Measurements from ENCODE around the gene FAM25A.

Gene FAM25A

DNA sequence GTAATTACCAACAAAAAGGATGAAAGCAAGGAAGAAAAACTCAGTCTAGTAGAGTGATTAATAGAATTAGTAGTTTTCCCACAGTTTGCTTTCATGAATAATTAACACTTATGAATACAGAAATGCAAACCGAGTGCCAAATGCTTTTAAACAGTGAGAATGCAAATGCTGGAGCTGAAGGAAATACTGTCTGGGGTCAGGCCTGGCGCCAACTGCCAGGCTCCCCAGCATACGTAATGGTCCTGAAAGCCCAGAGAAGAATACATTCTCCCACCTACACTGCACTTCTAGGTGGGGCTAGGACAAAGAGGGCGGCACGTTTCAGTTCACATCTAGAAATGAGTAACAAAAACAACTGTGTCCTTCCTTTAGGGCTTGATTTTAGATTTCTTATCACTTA is 44.6 kb downstream of the FAM25A start:
- no peak for DNase-seq (ENCODE audit: low read depth)

DNA sequence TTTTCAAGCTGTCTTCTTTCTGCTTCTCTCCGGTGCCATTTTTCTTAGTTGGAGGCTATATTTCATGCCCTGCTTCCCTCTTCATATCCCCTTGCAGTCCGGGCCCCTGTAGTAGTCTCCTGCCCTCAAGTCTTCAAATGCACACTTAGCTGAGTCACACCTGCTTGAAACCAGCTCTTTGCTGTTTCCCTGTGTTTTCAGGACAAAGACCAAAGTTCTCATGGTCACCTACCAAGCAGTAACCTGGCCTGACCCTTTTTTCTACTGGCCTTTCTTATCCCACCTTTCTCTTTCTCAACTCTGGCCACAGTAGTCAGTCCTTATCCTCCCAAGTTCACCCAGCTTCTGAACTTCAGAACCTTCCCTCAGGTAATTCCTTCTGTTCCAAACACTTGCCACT is 46.1 kb downstream of the FAM25A start:
- DNase-seq (ENCODE audit: low read depth), result no peak

DNA sequence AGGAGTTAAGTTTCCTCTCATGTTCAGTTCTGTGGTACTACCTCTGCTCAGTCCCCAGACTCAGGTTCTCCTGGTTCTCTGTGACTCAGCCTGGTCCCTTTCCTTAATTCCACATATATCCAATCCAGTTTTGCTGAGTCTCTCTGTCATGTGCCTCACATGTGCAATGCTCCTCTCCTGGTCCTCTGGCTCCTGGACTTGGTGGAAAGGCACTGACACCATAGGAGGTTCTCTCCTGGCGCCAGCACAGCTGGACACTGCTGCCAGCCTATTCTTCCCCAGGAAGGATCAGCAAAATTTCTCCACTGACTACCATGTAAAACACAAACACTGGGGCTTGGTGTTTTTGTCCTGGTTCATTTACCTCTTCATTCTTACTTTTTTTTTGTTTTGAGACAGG is 46.8 kb downstream of the FAM25A start:
- DNase-seq (ENCODE audit: low read depth), result no peak

DNA sequence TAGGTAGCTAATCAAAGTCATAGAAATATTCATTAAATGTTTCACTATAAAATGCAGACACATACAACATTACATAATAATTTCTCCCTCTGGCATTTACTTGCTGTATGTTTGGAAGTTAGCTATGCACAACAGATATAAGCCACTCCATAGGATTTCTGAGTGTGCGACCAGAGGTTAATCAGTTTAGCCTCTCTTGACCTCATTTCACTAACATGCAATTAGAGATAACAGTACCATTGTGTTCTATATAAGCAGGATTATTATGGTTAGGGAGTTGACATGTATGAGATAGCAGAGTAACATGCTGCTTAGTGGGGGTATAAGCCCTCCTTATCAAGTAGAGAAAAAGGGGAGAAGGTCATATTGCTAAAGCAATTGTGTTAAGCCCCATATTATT is 48.2 kb downstream of the FAM25A start:
- DNase-seq (ENCODE audit: low read depth), result no peak

DNA sequence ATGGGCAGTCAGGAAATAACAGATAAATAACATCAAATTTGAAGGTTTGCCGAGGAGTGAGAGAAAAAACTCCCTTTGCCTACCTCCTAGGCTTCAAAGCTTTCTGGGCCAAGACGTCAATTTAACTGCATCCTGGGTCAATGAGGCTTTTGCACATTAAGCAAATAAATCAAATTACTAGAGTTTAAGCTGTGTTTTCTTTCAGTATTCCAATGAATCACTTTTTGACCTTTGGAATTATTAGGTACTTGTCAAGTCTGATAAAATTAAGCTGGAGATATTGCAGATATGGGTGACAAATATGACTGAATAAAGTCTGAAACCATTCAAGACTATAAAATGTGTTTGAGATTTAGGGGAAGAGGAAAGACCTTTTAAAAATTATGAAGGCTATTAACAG is 52.4 kb downstream of the FAM25A start:
- no peak for DNase-seq (ENCODE audit: low read depth)
